Inferior parietal cortex (tissue), 1 donor: ENCODE data around the gene AKAP10.
"Not testable (repeated sequence)": the region's sequence is repeated elsewhere in the genome, so short reads cannot be mapped to it uniquely, and the experiment has no call there.

ENCODE experiments used
- DNase-seq: peaks from one replicate; pipeline ENCODE4 v3.0.0-alpha.2; 2016; ENCODE audit errors: extremely low spot score

Gene AKAP10

GRCh38 chr17:19867079-19867328 lies 110.6 kb downstream of the AKAP10 start:
- DNase-seq = peak; percentile 54

- no peak for DNase-seq
These were observed 112.6 kb downstream of the AKAP10 start for GRCh38 chr17:19865021-19865420.

- not testable (repeated sequence) for DNase-seq
These were observed 116.9 kb downstream of the AKAP10 start for GRCh38 chr17:19860647-19861177.

GRCh38 chr17:19857640-19858039 lies 120.0 kb downstream of the AKAP10 start:
- no peak for DNase-seq
